ENCODE measurements around the gene HSD17B13.
"Not testable (repeated sequence)": the region's sequence is repeated elsewhere in the genome, so short reads cannot be mapped to it uniquely, and the experiment has no call there.

The HSD17B13 gene

GRCh38 chr4:87315000-87315399 is 7.7 kb downstream of the HSD17B13 start:
- not testable (repeated sequence) for DNase-seq

- no peak for DNase-seq
Observed at GRCh38 chr4:87313756-87314155, 8.9 kb downstream of the HSD17B13 start.

- no peak for DNase-seq
Observed at GRCh38 chr4:87311684-87312083, 11.0 kb downstream of the HSD17B13 start.

- DNase-seq, result no peak
Observed at GRCh38 chr4:87310691-87311335, 11.9 kb downstream of the HSD17B13 start.

- no peak for DNase-seq
Observed at GRCh38 chr4:87309625-87310024, 13.1 kb downstream of the HSD17B13 start.

GRCh38 chr4:87306056-87306455 is 16.6 kb downstream of the HSD17B13 start:
- DNase-seq, result no peak

- no peak for DNase-seq
Observed at GRCh38 chr4:87305562-87305961, 17.1 kb downstream of the HSD17B13 start.

- no peak for DNase-seq
Observed at GRCh38 chr4:87304745-87305432, 17.8 kb downstream of the HSD17B13 start.

GRCh38 chr4:87299898-87300297 is 22.8 kb downstream of the HSD17B13 start:
- DNase-seq, result no peak

- DNase-seq, result no peak
Observed at GRCh38 chr4:87298362-87298761, 24.3 kb downstream of the HSD17B13 start.

- DNase-seq, result not testable (repeated sequence)
Observed at GRCh38 chr4:87294911-87295310, 27.8 kb downstream of the HSD17B13 start.

GRCh38 chr4:87293889-87294288 is 28.8 kb downstream of the HSD17B13 start:
- DNase-seq, result not testable (repeated sequence)

GRCh38 chr4:87286970-87287369 is 35.7 kb downstream of the HSD17B13 start:
- DNase-seq, result no peak

GRCh38 chr4:87284268-87284667 is 38.4 kb downstream of the HSD17B13 start:
- not testable (repeated sequence) for DNase-seq

- DNase-seq, result no peak
Observed at GRCh38 chr4:87283151-87283550, 39.5 kb downstream of the HSD17B13 start.

GRCh38 chr4:87281603-87282002 is 41.1 kb downstream of the HSD17B13 start:
- DNase-seq, result no peak

GRCh38 chr4:87278335-87278794 is 44.3 kb downstream of the HSD17B13 start:
- no peak for DNase-seq

GRCh38 chr4:87275311-87275710 is 47.4 kb downstream of the HSD17B13 start:
- no peak for DNase-seq

GRCh38 chr4:87274803-87275202 is 47.9 kb downstream of the HSD17B13 start:
- DNase-seq, result no peak

GRCh38 chr4:87274327-87274726 is 48.4 kb downstream of the HSD17B13 start:
- DNase-seq, result no peak

GRCh38 chr4:87270825-87271224 is 51.9 kb downstream of the HSD17B13 start:
- no peak for DNase-seq

GRCh38 chr4:87270144-87270543 is 52.5 kb downstream of the HSD17B13 start:
- DNase-seq, result no peak

- DNase-seq, result no peak
Observed at GRCh38 chr4:87268411-87268810, 54.3 kb downstream of the HSD17B13 start.

- no peak for DNase-seq
Observed at GRCh38 chr4:87266986-87267385, 55.7 kb downstream of the HSD17B13 start.

GRCh38 chr4:87262886-87263285 is 59.8 kb downstream of the HSD17B13 start:
- no peak for DNase-seq

All from activated CD8-positive, alpha-beta memory T cell treated with anti-CD3 and anti-CD28 coated beads, Interleukin-2, amount 50 U/mL, for 4 hours (primary cell).